GM21717 (cell line): Measurements from ENCODE around the gene RASGRP2.
"Not testable (repeated sequence)": the region's sequence is repeated elsewhere in the genome, so short reads cannot be mapped to it uniquely, and the experiment has no call there.

Source experiments
- ATAC-seq: cut with Tn5 transposase; IDR thresholded peaks from one replicate; pipeline ENCODE4 v1.9.1; 2021; ENCODE audit warnings: mild to moderate bottlenecking, moderate library complexity; ENCODE audit not compliant: unreplicated experiment

Gene RASGRP2

GRCh38 chr11:64701956-64702355 is 42.0 kb downstream of the RASGRP2 start:
- not testable (repeated sequence) for ATAC-seq

DNA sequence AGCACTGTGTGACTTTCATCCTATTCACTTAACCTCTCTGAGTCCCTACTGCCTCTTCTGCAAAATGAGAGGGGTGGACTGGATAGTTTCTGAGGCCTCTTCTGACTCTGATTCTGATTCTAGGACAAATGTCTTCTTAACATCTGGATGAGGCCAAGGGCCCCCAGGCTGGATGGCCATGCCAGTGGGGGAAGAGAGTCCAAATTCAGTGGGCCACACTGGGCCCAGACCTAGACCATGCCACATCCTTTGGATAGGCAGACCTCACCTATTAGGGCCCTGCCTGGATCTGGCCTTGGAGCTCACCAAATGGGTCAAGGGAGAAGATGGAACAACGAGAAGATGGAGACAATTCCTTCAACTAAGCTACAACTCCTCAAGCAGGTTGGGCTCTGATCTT is 45.5 kb downstream of the RASGRP2 start:
- ATAC-seq: no peak

- no peak for ATAC-seq
These were observed 46.1 kb downstream of the RASGRP2 start for GRCh38 chr11:64697663-64698375.

DNA sequence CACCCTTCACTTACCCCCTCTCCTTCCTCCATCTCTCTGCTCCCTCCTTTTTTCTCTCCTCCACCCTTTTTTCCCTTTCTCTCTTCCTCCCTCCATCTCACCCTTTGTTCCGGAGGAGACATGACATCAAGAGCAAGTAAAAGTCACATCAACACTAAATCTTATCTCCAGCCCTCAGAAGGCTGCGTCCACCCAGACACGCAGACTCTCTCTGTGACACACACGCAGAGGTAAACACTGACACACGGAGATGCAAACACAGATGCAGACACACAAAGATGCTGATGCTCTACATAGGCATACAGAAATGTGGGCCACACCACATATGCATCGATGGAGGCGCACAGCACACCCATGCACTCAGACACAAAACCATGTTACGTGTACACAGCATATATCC is 47.9 kb downstream of the RASGRP2 start:
- no peak for ATAC-seq

GRCh38 chr11:64695548-64695947 is 48.4 kb downstream of the RASGRP2 start:
- no peak for ATAC-seq

- ATAC-seq: no peak
These were observed 49.0 kb downstream of the RASGRP2 start for GRCh38 chr11:64694821-64695365.

GRCh38 chr11:64694026-64694755 is 49.8 kb downstream of the RASGRP2 start:
- ATAC-seq: no peak

- no peak for ATAC-seq
These were observed 51.1 kb downstream of the RASGRP2 start for GRCh38 chr11:64692764-64693331.

GRCh38 chr11:64691543-64691942 is 52.4 kb downstream of the RASGRP2 start:
- ATAC-seq: no peak

GRCh38 chr11:64690235-64690634 is 53.7 kb downstream of the RASGRP2 start:
- no peak for ATAC-seq

DNA sequence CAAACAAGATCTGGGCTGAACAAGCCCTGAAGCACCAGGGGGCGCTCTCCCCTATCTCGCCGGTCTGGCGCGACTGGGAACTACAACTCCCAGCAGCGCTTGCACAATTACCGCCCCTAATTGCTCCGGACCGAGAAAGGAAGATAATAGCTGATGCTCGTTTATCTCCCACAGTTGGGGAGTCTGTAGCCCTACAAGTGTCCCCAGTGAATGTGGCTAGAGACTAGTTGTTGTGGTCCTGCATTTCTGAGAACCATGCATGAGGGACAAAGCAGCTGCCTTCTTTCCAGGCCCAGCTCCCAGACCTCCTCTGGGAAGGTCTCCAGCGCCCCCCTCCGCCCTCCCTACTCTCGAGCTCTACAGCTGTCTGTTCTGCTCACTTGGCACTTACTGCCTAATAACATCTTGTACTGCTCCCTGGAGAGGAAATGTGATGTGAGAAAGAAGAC is 55.4 kb downstream of the RASGRP2 start:
- ATAC-seq: peak; percentile 69

DNA sequence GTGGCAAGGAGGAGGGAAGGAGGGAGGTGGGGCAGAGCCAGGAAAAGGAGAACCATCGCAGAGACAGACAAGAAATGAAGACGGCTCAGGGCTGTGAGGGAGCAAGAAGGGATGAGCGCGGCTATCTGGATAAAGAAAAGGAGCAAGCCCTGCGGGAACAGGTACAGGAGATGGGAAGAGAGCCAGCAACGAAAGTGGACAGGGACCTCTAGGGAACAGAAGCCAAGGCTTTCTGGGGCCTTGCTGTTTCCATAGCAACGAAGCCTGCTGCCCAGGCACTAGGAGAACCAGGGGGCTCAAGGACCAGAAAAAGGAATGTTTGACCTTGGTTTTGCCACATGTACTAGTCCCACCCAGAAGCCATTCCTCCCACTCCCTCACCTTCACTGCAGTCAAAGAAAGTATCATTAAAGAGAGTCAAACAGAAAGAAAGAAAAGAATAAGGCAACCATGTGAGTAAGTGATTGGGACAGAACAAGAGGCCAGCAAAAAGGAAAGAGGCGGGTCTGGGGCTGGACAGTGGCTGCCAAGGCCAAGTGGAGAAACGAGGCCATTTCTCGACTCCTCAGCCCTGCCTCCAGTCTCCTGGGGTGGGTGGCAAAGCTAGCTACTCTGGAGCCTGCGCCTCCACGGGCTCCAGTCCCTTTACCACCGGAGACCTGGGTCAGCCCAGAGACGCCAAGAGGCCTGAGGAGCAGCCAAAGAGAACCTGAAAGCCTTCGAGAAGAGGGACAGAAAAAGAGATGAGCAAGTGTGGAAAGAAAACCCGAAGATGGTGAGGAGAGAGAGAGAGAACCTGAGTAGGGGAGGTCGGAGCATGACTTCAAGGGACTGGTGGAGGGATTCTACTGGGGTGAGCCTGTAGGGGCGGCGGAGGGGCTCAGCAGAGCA is 56.1 kb downstream of the RASGRP2 start:
- no peak for ATAC-seq

GRCh38 chr11:64687204-64687603 is 56.7 kb downstream of the RASGRP2 start:
- ATAC-seq: no peak

DNA sequence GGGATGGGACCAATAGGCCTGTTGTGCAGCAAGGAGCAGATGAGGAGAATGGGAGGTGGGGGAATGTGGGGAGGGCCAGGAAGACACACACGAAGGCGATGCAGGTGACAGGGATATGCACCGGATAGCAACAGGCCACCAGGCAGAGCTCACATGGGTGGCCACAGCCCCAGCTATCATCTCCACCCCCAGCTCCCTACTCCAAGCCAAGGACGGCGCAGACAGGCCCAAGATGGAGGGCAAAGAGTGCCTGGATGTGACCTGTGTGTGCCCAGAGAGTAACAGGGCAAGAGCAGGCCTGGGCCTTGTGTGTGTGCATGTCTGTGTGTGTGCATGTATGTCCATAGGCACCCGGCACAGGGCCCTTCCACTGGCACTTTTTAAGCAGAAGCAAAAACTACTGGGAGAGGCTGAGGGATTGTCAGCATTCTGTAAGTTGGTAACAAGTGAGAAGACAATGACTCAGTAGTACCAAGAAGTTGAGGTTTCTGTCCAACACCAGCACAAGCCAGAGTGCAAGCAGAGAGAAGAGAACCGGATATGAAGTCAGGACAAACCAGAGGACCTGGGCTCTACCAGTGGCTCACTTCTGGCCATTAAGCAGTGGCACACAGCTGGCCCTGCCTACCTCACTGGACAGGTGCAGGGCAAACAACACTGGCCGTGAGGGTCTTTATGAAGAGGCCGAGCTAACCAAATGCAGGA is 57.3 kb downstream of the RASGRP2 start:
- ATAC-seq: no peak

- ATAC-seq: no peak
These were observed 58.4 kb downstream of the RASGRP2 start for GRCh38 chr11:64685536-64685935.

DNA sequence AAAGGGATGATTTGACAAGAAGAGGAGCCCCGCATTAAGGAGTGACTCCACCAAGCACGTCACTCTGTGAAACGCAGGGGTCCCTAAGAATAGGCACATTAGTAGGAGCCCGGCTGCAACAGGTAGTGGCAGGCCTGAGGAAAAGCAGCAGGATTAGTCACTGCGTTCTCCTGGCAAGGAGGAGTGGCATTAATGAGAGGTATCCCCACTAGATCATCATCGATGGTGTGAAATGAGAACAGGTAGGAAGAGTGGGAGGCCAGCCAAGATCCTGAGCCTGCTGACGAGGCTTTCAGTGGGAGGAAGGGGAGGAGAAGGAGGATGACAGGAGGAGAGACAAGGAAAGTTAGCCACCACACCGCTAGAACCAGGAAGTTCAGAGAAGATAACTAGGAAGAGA is 59.6 kb downstream of the RASGRP2 start:
- no peak for ATAC-seq

GRCh38 chr11:64681171-64681570 is 62.8 kb downstream of the RASGRP2 start:
- ATAC-seq: no peak

GRCh38 chr11:64679846-64680245 is 64.1 kb downstream of the RASGRP2 start:
- ATAC-seq: no peak

DNA sequence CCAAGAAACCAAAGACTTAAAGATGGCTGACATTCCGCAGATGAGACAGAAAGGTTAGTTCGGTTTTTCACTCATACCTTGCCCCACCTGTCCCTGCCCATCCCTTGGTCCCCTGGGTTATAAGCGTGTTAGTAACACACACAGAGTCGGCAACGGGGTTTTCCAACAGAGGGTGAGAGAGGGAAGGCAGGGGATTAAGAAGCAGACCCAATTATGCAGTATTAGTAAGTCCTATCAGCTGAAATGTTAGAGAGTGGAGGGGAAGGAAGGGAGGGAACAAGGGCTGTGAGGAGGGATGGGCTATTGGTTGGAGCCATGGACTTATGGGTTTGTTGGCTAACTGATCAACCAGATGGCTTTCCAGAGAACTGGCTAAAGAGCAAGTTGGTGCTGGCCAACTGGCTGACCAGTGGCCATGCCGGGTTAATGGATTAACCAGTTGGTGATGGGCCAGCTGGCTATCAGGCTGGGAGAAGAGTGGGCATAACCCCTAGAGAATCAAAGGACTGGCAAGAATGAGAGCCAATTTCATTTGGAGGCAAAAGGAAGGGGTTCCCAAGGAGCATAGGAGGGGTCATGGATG is 66.4 kb downstream of the RASGRP2 start:
- ATAC-seq: no peak
